ENCODE data around the gene TPH1. TPM values are rescaled to one million over a fixed set of nuclear protein-coding genes. Genes with fewer than 3 reads are reported as not detected.
A peak's percentile ranks its signal among the peaks of the same experiment; 100 is the strongest.

Gene TPH1
- total RNA-seq, 2 experiments from 2014 or later, result 0.23 to 0.35 TPM

- Mint-ChIP-seq H3K4me1 (no peaks in the 10 kb centered on the region), H3K36me3 (ENCODE audit: low read depth) (no peaks in the 10 kb centered on the region), H3K4me3 (no peak overlapping the region), H3K27ac (no peak overlapping the region), H3K9me3 (no peaks in the 10 kb centered on the region), H3K27me3 (no peaks in the 10 kb centered on the region)
- POLR2A ChIA-PET, result no interaction called here
- CTCF ChIA-PET, result no interaction called here
- DNase-seq, result no peak
These were observed 18.5 kb upstream of the TPH1 start for GRCh38 chr11:18064450-18065054.

GRCh38 chr11:18063862-18064434 is 17.9 kb upstream of the TPH1 start:
- DNase-seq, result no peak
- POLR2A ChIA-PET, result no interaction called here
- CTCF ChIA-PET, result no interaction called here
- Mint-ChIP-seq H3K9me3 (no peaks in the 10 kb centered on the region), H3K4me3 (no peak overlapping the region), H3K27ac (no peak overlapping the region), H3K4me1 (no peaks in the 10 kb centered on the region), H3K27me3 (no peaks in the 10 kb centered on the region), H3K36me3 (ENCODE audit: low read depth) (no peaks in the 10 kb centered on the region)

DNA sequence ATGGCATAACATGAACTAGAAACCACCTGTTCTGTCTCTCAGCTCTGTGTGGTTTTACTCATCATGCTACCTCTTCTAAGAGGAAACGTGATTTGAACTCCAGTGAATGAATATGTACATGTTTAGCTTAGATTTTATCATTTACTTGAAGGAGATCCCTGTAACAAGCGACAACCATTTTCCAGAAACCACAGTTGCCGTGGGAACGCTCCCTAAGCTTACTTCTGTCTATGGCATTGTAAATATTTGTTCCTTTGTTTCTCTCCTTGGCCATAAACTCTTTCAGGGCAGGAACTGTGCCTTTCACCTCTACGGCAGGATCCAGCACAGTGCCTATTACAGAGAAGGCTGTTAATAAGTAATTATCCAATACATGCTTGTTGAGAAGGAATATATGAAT is 17.1 kb upstream of the TPH1 start:
- Mint-ChIP-seq H3K27ac (no peak overlapping the region), H3K36me3 (ENCODE audit: low read depth) (no peaks in the 10 kb centered on the region), H3K4me3 (no peak overlapping the region), H3K27me3 (no peaks in the 10 kb centered on the region), H3K4me1 (no peaks in the 10 kb centered on the region), H3K9me3 (no peaks in the 10 kb centered on the region)
- no peak for DNase-seq
- ChIA-PET POLR2A (no interaction called here), CTCF (no interaction called here)

DNA sequence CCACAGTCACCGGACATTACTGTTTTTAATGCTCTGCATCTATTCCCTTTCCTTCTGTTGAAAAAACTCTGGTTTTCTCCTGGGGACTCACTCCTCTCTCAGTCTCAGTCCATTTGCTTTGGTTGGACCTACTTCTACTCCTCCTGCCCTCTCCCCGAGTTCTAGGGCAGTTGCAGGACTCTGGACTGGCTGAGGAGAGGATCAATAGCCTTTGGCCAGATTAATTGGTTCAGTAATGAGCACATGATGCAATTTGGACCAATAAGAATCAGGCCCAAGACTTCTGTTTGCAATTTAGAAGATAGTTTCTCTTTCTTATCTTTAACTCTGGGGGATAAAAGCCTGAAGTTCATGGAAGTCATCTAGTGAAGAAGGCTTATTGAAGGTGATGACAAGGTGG is 15.3 kb upstream of the TPH1 start:
- H3K4me1 Mint-ChIP-seq, result no peaks in the 10 kb centered on the region
- H3K4me3 Mint-ChIP-seq, result no peak overlapping the region
- POLR2A ChIA-PET, result no interaction called here
- no peaks in the 10 kb centered on the region for H3K9me3 Mint-ChIP-seq
- H3K27me3 Mint-ChIP-seq, result peaks cover 2% of the 10 kb centered on the region
- no peak for DNase-seq
- CTCF ChIA-PET, result no interaction called here
- H3K36me3 Mint-ChIP-seq (ENCODE audit: low read depth), result no peaks in the 10 kb centered on the region
- H3K27ac Mint-ChIP-seq, result no peak overlapping the region

DNA sequence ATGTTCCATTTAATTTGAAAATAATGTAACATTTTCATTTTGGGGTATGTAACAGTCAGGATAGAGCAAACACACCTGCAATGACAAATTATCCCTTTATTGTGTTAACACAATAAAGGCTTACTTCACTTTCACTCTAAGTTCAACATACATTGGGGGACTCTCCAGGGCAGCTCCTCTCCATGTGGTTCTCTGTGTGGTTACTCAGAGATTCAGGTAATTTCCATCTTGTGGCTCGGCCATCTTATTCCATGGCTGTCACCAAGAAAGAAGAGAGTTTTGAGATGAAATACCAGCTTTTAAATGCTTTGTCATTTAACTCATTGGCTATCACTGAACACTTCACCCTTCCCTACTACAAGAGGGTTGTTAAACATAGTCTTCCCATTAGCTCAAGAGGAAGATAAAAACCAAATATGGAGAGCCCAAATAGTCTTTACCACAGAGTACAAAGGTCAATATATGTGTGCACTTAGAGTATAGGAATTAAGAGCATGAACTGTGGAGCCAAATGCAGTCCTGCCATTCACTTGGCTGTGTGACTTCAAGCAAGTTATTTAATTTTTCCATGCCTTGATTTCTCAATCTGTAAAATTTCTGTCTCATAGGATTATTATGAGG is 10.6 kb upstream of the TPH1 start:
- H3K4me1 Mint-ChIP-seq, result no peaks in the 10 kb centered on the region
- H3K36me3 Mint-ChIP-seq (ENCODE audit: low read depth), result no peaks in the 10 kb centered on the region
- DNase-seq, result no peak
- H3K4me3 Mint-ChIP-seq, result no peak overlapping the region
- ChIA-PET CTCF (interaction anchor here (0.7 kb wide), 1 partner anchor 13 kb away, joined by 3 read pairs; no protein-coding TSS in a partner anchor), POLR2A (no interaction called here)
- H3K27ac Mint-ChIP-seq, result no peak overlapping the region
- H3K9me3 Mint-ChIP-seq, result no peaks in the 10 kb centered on the region
- peaks cover 5% of the 10 kb centered on the region for H3K27me3 Mint-ChIP-seq

DNA sequence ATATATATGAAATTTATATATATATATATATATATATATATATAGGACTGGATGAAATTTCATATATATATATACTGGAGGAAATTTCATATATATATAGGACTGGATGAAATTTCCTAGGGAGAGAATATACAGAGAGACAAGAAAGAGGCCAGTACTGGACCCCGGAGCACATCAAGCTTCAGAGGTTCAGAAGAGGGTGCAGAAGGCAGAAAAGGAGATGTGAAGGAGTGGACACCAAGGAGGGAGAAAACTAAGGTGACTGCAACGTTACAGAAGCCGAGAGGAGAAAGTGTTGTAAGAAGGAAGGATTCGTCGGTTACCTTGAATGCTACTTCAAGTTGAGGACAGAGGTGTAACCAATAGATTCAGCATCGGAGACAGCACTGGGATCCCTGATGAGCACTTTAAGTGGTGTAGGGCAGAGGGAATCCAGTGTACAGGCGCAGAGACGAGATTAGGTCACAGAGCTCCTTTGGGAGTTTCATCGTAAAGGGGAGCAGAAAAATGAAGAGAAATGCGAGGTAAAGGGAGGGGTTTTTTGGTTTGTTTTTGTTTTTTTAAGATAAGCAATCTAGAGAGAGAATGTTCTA is 8.5 kb upstream of the TPH1 start:
- Mint-ChIP-seq H3K27me3 (peaks cover 7% of the 10 kb centered on the region), H3K27ac (no peak overlapping the region), H3K9me3 (no peaks in the 10 kb centered on the region), H3K4me1 (no peaks in the 10 kb centered on the region), H3K36me3 (ENCODE audit: low read depth) (no peaks in the 10 kb centered on the region), H3K4me3 (no peak overlapping the region)
- ChIA-PET CTCF (no interaction called here), POLR2A (no interaction called here)
- no peak for DNase-seq

- peaks cover 28% of the 10 kb centered on the region for H3K27me3 Mint-ChIP-seq
- H3K4me3 Mint-ChIP-seq, result no peak overlapping the region
- no peaks in the 10 kb centered on the region for H3K4me1 Mint-ChIP-seq
- no peak for DNase-seq
- H3K27ac Mint-ChIP-seq, result no peak overlapping the region
- POLR2A ChIA-PET, result no interaction called here
- CTCF ChIA-PET, result no interaction called here
- no peaks in the 10 kb centered on the region for H3K9me3 Mint-ChIP-seq
- no peaks in the 10 kb centered on the region for H3K36me3 Mint-ChIP-seq (ENCODE audit: low read depth)
These were observed 4.8 kb upstream of the TPH1 start for GRCh38 chr11:18050848-18051247.

DNA sequence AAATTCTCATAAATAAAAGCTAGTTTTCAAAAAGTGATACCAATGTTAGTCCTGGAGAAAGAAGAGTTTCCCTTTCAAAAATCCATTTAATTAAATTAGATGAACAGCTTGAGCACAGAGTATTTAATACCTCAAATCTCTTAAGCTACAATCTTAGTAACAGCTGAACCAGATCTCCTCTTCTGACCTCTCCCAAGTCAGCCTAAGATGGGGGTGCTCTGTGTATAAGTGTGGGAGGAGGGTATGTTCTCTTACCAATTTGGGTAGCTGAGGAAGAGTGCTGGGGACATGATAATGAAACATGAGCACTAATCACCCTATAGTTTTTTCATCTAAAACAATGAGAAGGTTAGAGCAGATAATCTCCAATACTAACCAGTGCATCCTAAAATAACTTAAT is 9.6 kb downstream of the TPH1 start:
- POLR2A ChIA-PET, result no interaction called here
- H3K27ac Mint-ChIP-seq, result no peak overlapping the region
- H3K4me1 Mint-ChIP-seq, result no peaks in the 10 kb centered on the region
- DNase-seq, result no peak
- H3K4me3 Mint-ChIP-seq, result no peak overlapping the region
- no peaks in the 10 kb centered on the region for H3K36me3 Mint-ChIP-seq (ENCODE audit: low read depth)
- peaks cover 4% of the 10 kb centered on the region for H3K27me3 Mint-ChIP-seq
- H3K9me3 Mint-ChIP-seq, result no peaks in the 10 kb centered on the region
- CTCF ChIA-PET, result no interaction called here

- peaks cover 5% of the 10 kb centered on the region for H3K4me1 Mint-ChIP-seq
- no peaks in the 10 kb centered on the region for H3K27me3 Mint-ChIP-seq
- H3K4me3 Mint-ChIP-seq, result no peak overlapping the region
- no peak for DNase-seq
- ChIA-PET CTCF (interaction anchor here (1.5 kb wide), 1 partner anchor 11 kb away, joined by 3 read pairs; no protein-coding TSS in a partner anchor), POLR2A (no interaction called here)
- H3K27ac Mint-ChIP-seq, result no peak overlapping the region
- H3K36me3 Mint-ChIP-seq (ENCODE audit: low read depth), result no peaks in the 10 kb centered on the region
- no peaks in the 10 kb centered on the region for H3K9me3 Mint-ChIP-seq
These were observed 18.6 kb downstream of the TPH1 start for GRCh38 chr11:18027475-18027874.

GRCh38 chr11:18022419-18022818 is 23.6 kb downstream of the TPH1 start:
- H3K27me3 Mint-ChIP-seq, result no peaks in the 10 kb centered on the region
- CTCF ChIA-PET, result no interaction called here

DNA sequence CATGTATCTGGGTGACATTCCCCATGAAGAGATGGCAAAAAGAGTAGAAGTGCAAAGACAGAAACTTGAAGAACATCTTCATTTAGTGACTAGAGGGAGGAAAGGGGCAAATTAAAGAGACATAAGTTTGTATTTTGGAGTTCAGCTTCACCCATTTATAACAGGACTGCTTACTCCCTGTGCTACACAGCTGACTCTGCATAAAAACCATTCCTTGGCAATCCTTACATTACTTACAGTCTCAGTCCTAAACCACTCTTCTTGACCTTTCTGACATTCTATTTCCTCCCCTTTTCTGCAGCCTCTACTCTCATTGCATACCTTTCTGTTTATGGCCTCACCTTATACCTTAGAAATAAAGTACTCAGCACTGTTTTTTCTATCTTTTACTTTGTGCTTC is 26.4 kb downstream of the TPH1 start:
- ChIA-PET POLR2A (no interaction called here), CTCF (no interaction called here)
- no peaks in the 10 kb centered on the region for H3K36me3 Mint-ChIP-seq (ENCODE audit: low read depth)
- H3K4me3 Mint-ChIP-seq, result no peak overlapping the region
- H3K4me1 Mint-ChIP-seq, result peaks cover 4% of the 10 kb centered on the region
- no peak overlapping the region for H3K27ac Mint-ChIP-seq
- no peaks in the 10 kb centered on the region for H3K9me3 Mint-ChIP-seq
- peaks cover under 1% of the 10 kb centered on the region for H3K27me3 Mint-ChIP-seq
- DNase-seq, result no peak

More at GRCh38 chr11:18022419-18022818, 23.6 kb downstream of the TPH1 start:
- Mint-ChIP-seq H3K4me3 (no peak overlapping the region), H3K9me3 (no peaks in the 10 kb centered on the region), H3K4me1 (peaks cover 5% of the 10 kb centered on the region), H3K36me3 (ENCODE audit: low read depth) (no peaks in the 10 kb centered on the region), H3K27ac (no peak overlapping the region)
- DNase-seq, result no peak
- POLR2A ChIA-PET, result no interaction called here

DNA sequence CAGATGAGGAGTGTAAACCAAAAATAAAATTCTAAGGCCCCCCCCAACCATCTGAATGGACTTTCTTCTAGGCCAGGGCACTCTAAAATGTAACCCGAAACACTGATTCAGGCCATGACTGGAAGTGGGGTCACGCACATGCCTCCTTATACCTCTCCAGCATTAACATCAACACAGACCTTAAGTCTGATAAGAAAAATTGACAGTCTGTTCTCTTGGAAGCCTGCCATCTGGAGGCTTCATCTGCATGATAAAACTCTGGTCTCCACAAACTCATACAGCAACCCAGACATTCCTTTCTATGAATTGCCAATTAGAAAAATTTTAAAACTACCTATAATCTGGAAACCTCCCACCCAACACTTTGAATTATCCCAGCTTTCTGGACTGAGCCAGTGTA is 29.3 kb downstream of the TPH1 start:
- Mint-ChIP-seq H3K4me3 (no peak overlapping the region), H3K9me3 (no peaks in the 10 kb centered on the region)

DNA sequence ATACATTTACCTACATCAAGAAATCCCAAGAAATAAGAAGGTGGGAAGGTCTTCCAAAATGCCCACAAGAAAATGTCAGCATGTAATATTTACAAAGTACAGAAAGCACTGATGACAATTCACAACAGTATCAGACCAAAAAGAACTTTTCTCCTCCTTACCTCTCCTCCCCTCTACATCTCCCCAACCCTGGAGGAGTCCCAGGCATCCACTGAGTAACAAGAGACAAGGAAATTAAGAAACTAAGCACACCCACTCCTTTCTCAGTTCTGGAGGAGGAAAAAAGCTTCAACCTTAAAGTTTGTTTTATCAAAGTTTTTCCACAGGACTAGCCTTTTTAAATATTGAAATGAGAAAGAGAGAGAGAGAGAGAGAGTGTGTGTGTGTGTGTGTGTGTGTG is 31.2 kb downstream of the TPH1 start:
- POLR2A ChIA-PET, result no interaction called here
- H3K27ac Mint-ChIP-seq, result peak overlapping the region; percentile 43
- CTCF ChIA-PET, result no interaction called here
- H3K9me3 Mint-ChIP-seq, result no peaks in the 10 kb centered on the region
- H3K4me3 Mint-ChIP-seq, result peak overlapping the region; percentile 24
- peaks cover 1% of the 10 kb centered on the region for H3K27me3 Mint-ChIP-seq
- H3K4me1 Mint-ChIP-seq, result peaks cover 33% of the 10 kb centered on the region
- no peak for DNase-seq
- peaks cover 7% of the 10 kb centered on the region for H3K36me3 Mint-ChIP-seq (ENCODE audit: low read depth)

More for the DNA sequence above, 29.3 kb downstream of the TPH1 start:
- POLR2A ChIA-PET, result no interaction called here
- H3K36me3 Mint-ChIP-seq (ENCODE audit: low read depth), result peaks cover 4% of the 10 kb centered on the region
- H3K27me3 Mint-ChIP-seq, result peaks cover 1% of the 10 kb centered on the region
- H3K27ac Mint-ChIP-seq, result no peak overlapping the region
- no peak for DNase-seq
- H3K4me1 Mint-ChIP-seq, result peaks cover 21% of the 10 kb centered on the region
- CTCF ChIA-PET, result interaction anchor here (0.9 to 1.0 kb wide), 3 partner anchors 10 to 89 kb away, joined by 3 read pairs; partner anchors contain the start of gene SAAL1
